RWPE2 (cell line): ENCODE measurements around the gene SUGCT.
A peak's percentile ranks its signal among the peaks of the same experiment; 100 is the strongest.

ENCODE experiments used
- ATAC-seq: fragments of 200-7000 bp; cut with Tn5 transposase; 3 replicates; pipeline ENCODE4 v1.9.1; 2021; ENCODE audit warnings: low read depth
- DNase-seq: peaks from one replicate; pipeline ENCODE4 v3.0.0-alpha.2; 2020; ENCODE audit warnings: low spot score
- H3K27ac ChIP-seq: fragments of 450-650 bp; 2 replicates; pipeline ENCODE4 v1.5.1; 2017; ENCODE audit warnings: mild to moderate bottlenecking; ENCODE audit not compliant: poor library complexity, severe bottlenecking
- H3K27me3 ChIP-seq: fragments of 250-450 bp; sonication (Bioruptor Pico); 2 replicates; pipeline ENCODE4 v1.5.1; 2021; ENCODE audit warnings: mild to moderate bottlenecking, moderate library complexity; ENCODE audit not compliant: insufficient read depth, poor library complexity, severe bottlenecking
- H3K36me3 ChIP-seq: fragments of 250-450 bp; sonication (Bioruptor Pico); 2 replicates; pipeline ENCODE4 v1.5.1; 2020; ENCODE audit warnings: low read depth, mild to moderate bottlenecking, moderate library complexity
- H3K4me1 ChIP-seq: fragments of 250-450 bp; sonication (Bioruptor Pico); 2 replicates; pipeline ENCODE4 v1.5.1; 2021; ENCODE audit warnings: mild to moderate bottlenecking, moderate library complexity; ENCODE audit not compliant: insufficient read depth, poor library complexity, severe bottlenecking
- H3K4me3 ChIP-seq: fragments of 250-450 bp; sonication (Bioruptor Pico); 2 replicates; pipeline ENCODE4 v1.5.1; 2021; ENCODE audit warnings: mild to moderate bottlenecking, moderate library complexity; ENCODE audit not compliant: severe bottlenecking
- H3K9me3 ChIP-seq: fragments of 250-450 bp; sonication (Bioruptor Pico); 2 replicates; pipeline ENCODE4 v1.5.1; 2021; ENCODE audit warnings: mild to moderate bottlenecking, moderate library complexity; ENCODE audit not compliant: severe bottlenecking
- CTCF ChIP-seq: fragments of 450-650 bp; IDR thresholded peaks from one replicate; pipeline ENCODE4 v1.5.1; 2017; ENCODE audit warnings: mild to moderate bottlenecking, moderate library complexity; ENCODE audit not compliant: poor library complexity, severe bottlenecking

SUGCT gene

DNA sequence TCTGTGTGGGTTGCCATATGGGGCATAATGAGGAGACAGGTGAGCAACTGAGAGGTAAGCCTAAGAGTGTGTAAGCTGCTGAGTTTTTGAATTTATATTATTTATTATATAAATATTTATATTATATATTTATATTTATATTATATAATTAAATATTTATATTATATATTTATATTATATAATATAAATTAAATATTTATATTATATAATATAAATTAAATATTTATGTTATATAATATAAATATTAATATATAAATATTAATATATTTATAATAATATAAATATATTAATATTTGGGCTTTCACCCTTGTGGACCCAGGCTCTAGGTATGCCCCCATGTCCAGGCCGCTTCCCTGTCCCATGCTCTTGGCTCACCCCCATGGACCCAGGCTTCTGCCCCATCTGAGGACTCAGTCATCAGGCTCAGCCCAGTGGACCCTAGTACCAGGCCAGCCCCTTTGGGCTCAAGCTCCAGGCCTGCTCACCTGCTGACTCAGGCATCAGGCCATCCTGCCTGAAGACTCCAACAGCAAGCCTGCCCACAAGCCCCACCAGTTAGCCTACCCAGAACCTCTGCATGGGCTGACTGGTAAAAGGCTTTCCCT lies 755.4 kb downstream of the SUGCT start:
- no peak for TF ChIP-seq CTCF
- Histone ChIP-seq H3K27ac (no peak overlapping the region), H3K9me3 (peaks cover 9% of the 10 kb centered on the region), H3K36me3 (no peaks in the 10 kb centered on the region), H3K27me3 (no peaks in the 10 kb centered on the region), H3K4me1 (no peaks in the 10 kb centered on the region), H3K4me3 (no peak overlapping the region)
- no peak for ATAC-seq
- DNase-seq, result no peak

DNA sequence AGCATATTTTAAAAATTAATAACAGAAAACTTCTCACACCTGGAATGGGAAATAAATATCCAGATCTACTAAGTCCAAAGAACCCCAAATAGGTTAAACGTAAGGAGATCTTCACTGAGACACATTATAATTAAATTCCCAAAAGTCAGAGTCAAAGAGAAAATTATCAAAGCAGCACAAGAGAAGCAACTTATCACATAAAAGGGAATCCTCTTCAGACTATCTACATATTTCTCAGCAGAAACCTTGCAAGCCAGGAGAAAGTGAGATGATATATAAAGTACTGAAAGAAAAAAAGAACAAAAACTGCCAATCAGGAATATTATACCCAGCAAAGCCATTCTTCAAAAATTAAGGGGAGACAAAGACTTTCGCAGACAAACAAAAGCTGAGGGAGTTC lies 756.4 kb downstream of the SUGCT start:
- no peak for TF ChIP-seq CTCF
- Histone ChIP-seq H3K36me3 (no peaks in the 10 kb centered on the region), H3K27me3 (no peaks in the 10 kb centered on the region), H3K4me1 (no peaks in the 10 kb centered on the region), H3K4me3 (no peak overlapping the region), H3K27ac (no peak overlapping the region), H3K9me3 (peaks cover 9% of the 10 kb centered on the region)
- ATAC-seq (no peak), DNase-seq (no peak)

GRCh38 chr7:40899151-40899550 lies 764.3 kb downstream of the SUGCT start:
- TF ChIP-seq CTCF, result no peak
- no peak for DNase-seq
- H3K4me1 ChIP-seq, result peaks cover 11% of the 10 kb centered on the region
- H3K27ac ChIP-seq, result peak overlapping the region; percentile 27
- no peaks in the 10 kb centered on the region for H3K27me3 ChIP-seq
- H3K4me3 ChIP-seq, result no peak overlapping the region
- peak; percentile 87 for ATAC-seq
- no peaks in the 10 kb centered on the region for H3K36me3 ChIP-seq
- no peaks in the 10 kb centered on the region for H3K9me3 ChIP-seq

DNA sequence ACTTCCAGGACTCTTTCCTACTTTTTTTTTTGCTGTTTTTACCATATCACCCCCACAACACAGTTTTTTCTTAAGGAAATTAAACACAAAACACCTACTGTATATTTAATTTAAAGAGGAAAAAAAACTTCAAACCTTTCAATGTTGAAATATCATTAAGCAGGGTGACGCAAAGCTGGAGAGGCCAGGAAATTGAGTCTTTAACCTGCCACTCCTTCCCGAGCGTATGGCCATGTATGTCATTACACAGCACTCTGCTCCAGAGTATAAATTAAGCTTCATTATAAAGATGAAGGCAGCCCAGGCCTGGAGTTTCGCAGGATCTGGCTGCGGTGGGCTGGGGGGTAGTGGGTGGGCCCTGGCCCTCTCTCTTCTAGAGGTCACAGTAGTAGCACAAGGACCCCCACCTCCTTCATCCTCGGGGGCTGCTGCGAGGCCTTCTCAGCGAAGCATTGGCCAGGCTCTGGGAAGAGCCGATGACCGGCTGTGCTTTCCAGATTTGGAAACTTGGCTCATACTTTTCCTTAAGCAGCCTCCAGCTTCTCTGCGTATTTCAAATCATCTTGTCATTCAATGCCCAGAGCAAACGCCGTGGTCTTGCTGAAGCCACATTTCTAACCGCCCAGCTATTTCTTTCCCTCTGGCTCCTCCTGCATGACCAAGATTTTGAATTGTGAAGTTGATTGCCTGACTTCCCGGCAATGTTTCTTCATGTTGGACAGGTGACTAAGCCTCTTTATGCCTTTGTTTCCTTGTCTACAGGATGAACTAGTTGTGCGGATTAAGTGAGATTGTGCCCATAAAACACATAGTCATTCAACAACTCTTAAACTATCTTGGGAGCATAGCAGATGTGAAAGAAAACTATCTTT lies 765.1 kb downstream of the SUGCT start:
- Histone ChIP-seq H3K9me3 (no peaks in the 10 kb centered on the region), H3K27ac (peak overlapping the region; percentile 27), H3K36me3 (no peaks in the 10 kb centered on the region), H3K4me1 (peaks cover 11% of the 10 kb centered on the region), H3K27me3 (no peaks in the 10 kb centered on the region), H3K4me3 (no peak overlapping the region)
- ATAC-seq, result peak; percentile 33; the same call in 1 of the 3 replicates
- TF ChIP-seq CTCF, result no peak
- DNase-seq, result no peak

DNA sequence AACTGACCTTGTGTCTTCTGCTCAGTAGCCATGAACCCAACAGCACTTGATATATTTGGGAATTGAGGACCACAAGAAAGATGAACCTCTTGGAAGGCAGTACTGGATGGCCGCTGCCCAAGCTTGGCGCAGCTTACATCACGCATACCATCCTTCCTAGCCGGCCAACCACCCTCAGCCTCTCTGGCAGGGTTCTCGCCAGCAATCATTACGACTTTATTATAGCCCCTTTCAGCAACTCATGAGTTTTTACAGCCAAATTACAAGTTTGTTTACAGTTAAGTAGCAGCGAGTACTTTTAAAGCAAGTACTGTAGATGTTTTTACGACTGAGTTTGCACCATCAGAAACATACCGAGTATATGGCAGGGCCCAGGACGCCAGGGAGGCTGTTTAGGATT lies 769.1 kb downstream of the SUGCT start:
- no peak overlapping the region for H3K27ac ChIP-seq
- ATAC-seq (no peak), DNase-seq (no peak)
- H3K9me3 ChIP-seq, result no peaks in the 10 kb centered on the region
- H3K4me1 ChIP-seq, result peaks cover 10% of the 10 kb centered on the region
- no peak overlapping the region for H3K4me3 ChIP-seq
- no peaks in the 10 kb centered on the region for H3K27me3 ChIP-seq
- H3K36me3 ChIP-seq, result no peaks in the 10 kb centered on the region
- TF ChIP-seq CTCF, result no peak
